ENCODE data around the gene MAN2A2. TPM values are rescaled to one million over a fixed set of nuclear protein-coding genes. Genes with fewer than 3 reads are reported as not detected.

MAN2A2 gene
- total and polyA plus RNA-seq, 9 of the 15 experiments (the other 6 are each of a cell fraction or from before 2014, with no cell fraction given) = 7.3 to 151 (median 43.4) TPM

DNA sequence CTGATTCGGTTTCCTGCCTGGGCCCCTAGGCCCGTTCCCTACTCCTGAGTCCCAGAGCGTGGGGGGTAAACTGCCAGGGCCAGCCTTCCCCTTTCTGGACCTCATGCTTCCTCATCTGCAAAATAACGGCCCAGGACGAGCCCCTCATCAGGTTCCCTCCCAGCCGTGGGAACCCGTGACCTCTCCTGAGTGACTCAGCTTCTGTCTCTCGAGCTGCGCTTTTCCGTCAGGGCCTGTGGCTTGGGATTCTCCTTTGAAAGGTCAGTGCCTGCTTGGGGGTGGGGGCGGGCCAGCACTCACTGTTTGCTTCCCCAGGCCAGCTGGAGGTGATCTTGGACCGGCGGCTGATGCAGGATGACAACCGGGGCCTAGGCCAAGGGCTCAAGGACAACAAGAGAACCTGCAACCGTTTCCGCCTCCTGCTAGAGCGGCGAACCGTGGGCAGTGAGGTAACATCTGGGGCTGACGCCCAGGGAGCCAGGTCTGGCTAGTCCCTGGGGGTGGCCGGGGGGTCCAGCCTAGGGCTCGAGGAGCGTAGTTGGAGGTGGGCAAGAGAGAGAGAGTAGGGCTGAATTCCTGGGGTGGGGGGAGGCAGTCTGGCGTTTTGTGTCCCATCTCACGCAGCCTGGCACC is 12.8 kb downstream of the MAN2A2 start (continued):
- TF ChIP-seq ZNF217 (CRISPR knock-in tag; IDR thresholded peaks at IDR 0.05) (no peak), ZNF239 (CRISPR knock-in tag; IDR thresholded peaks at IDR 0.05) (no peak), NR2C2 (CRISPR knock-in tag; IDR thresholded peaks at IDR 0.05) (0 out of 2 replicates have a peak, but pooled peaks have one; percentile 33), NR2C2 (tag; IDR thresholded peaks at IDR 0.05) (peak; percentile 85), NFE2 (IDR thresholded peaks at IDR 0.05; ENCODE audit: low read depth) (peak; percentile 90), THRA (IDR thresholded peaks at IDR 0.05) (no peak), MAX (CRISPR knock-in tag; IDR thresholded peaks at IDR 0.05) (peak; percentile 87), ZNF592 (IDR thresholded peaks at IDR 0.05) (peak; percentile 93), FOSL1 (tag; conservative IDR thresholded peaks at IDR 0.05) (peak; percentile 84), NEUROD1 (IDR thresholded peaks at IDR 0.05; ENCODE audit: borderline replicate concordance, low read depth, low read length, partially characterized antibody) (no peak), PCBP2 (IDR thresholded peaks at IDR 0.05; ENCODE audit: low read depth, low read length, poor library complexity, severe bottlenecking) (no peak)
- TF ChIP-seq, protein P1, sequence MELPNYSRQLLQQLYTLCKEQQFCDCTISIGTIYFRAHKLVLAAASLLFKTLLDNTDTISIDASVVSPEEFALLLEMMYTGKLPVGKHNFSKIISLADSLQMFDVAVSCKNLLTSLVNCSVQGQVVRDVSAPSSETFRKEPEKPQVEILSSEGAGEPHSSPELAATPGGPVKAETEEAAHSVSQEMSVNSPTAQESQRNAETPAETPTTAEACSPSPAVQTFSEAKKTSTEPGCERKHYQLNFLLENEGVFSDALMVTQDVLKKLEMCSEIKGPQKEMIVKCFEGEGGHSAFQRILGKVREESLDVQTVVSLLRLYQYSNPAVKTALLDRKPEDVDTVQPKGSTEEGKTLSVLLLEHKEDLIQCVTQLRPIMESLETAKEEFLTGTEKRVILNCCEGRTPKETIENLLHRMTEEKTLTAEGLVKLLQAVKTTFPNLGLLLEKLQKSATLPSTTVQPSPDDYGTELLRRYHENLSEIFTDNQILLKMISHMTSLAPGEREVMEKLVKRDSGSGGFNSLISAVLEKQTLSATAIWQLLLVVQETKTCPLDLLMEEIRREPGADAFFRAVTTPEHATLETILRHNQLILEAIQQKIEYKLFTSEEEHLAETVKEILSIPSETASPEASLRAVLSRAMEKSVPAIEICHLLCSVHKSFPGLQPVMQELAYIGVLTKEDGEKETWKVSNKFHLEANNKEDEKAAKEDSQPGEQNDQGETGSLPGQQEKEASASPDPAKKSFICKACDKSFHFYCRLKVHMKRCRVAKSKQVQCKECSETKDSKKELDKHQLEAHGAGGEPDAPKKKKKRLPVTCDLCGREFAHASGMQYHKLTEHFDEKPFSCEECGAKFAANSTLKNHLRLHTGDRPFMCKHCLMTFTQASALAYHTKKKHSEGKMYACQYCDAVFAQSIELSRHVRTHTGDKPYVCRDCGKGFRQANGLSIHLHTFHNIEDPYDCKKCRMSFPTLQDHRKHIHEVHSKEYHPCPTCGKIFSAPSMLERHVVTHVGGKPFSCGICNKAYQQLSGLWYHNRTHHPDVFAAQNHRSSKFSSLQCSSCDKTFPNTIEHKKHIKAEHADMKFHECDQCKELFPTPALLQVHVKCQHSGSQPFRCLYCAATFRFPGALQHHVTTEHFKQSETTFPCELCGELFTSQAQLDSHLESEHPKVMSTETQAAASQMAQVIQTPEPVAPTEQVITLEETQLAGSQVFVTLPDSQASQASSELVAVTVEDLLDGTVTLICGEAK (IDR thresholded peaks at IDR 0.05) = no peak
- TF ChIP-seq, protein P1 (CRISPR knock-in tag; IDR thresholded peaks at IDR 0.05) = no peak
